Measurements from ENCODE around the gene RIMS4.

RIMS4 gene

DNA sequence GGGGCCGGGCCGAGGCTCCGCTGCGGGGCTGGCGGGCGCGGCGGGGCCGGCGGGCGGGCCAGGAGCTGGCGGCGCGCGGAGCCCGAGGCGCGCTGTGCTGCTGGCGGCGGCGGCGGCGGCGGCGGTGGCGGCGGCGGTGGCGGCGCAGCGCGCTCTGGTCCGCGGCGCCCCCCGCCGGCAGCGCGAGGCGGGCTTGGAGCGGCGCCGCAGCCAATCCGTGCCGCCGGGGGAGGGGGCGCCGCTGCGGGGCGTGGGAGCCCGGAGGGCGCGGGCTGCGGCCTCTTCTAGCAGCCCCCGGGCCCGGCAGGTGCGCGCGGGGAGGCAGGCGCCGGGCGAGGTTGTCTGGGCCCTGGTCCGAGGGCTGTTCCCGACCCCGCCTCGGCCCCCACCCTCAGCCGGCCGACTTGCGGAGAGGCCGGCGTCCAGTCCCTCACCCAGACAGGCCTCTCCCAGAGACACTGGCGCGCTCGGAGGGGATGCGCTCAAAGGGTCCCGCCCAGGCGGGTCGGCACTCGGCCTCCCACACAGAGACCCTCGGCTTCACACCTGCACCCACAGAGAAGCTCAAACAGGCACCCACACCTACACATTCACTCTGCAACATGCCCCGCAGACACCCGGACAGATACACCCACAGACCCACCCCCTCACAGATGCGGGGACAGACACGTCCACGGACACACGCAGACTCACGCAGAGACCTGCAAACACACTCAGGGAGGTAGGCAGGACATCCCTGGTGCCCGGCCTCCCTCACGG is at the start of gene RIMS4:
Gene RIMS4 (minus strand): TSS at position 156 of the 759 bp plus-strand sequence. CDS start 275 bp downstream, outside the sequence.
- H3K4me3 ChIP-seq (ENCODE audit: low read depth, low read length) = peak within 1 kb of the TSS; percentile 52

DNA sequence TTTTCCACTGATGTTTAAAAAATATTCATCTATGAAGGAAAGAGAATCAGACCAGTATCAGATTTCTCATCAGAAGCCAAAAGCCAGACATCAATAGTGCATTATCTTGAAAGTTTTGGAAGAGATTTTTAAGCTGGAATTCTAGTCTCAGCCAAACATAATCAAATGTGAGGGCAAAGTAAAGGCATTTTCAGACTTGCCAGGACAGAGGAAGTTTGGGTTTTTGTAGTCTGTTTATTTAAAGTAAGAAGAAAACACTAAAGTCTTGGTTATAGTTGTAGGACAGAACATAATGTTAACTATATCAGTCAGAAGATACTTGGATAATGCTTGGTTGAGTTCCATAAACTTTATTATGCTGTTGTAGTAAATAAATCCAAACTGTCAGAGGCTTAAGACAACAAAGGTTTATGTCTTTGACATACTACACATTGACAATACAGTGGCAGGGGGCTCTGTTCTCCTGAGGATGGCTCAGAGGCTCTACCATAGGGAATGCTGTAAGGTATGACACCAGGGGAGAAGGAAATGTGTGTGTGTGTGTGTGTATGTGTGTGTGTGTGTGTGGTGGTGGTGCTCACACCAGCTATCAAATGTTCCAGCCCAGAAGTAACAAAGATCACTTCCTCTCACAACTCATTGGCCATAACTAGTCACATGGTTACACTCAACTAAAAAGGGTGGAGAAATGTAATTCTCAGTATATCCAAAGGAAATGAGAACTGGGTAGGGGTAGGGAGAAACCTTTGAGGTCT is 48.4 kb upstream of the RIMS4 start:
- H3K4me3 ChIP-seq (ENCODE audit: low read depth, low read length) = no peak overlapping the region

DNA sequence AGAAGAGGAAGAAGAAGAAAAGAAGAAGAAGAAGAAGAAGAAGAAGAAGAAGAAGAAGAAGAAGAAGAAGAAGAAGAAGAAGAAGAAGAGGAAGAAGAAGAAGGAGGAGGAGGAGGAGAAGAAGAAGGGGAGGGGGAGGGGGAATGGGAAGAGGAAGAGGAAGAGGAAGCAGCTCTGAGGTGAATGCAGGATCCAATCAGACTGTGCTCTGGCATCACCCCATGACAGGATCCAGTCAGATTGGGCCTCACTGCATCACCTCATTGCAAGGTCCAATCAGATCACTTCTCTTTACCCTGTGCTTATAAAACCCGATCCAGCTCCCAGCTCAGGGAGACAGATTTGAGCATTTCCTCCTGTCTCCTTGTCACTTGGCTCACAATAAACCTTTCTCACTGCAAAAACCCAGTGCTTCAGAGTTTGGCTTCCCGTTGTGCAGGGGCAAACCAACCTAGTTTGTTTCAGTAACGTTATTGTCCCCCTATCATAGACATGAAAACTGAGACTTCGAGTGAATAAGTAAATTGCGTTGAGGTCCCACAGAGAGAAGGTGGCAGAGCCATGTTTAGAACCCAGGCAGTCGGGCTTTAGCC is 46.6 kb upstream of the RIMS4 start:
- H3K4me3 ChIP-seq (ENCODE audit: low read depth, low read length) = no peak overlapping the region

- H3K4me3 ChIP-seq (ENCODE audit: low read depth, low read length) = no peak overlapping the region
Observed at GRCh38 chr20:44856442-44856841, 46.1 kb upstream of the RIMS4 start.

- no peak overlapping the region for H3K4me3 ChIP-seq (ENCODE audit: low read depth, low read length)
Observed at GRCh38 chr20:44851545-44851944, 41.2 kb upstream of the RIMS4 start.

DNA sequence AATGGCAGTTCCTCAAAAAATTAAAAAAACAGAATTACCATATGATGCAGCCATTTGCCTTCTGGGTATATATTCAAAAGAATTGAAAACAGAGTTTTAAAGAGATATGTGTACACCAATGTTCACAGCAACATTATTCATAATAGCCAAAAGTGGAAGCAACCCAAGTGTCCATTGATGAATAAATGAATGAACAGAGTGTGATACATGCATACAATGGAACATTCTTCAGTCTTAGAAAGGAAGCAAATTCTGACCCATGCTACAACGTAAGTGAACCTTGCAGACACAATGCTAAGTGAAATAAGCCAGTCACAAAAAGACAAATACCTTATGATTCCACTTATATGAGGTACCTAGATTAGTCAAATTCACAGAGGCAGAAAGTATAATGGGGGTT is 40.5 kb upstream of the RIMS4 start:
- H3K4me3 ChIP-seq (ENCODE audit: low read depth, low read length) = no peak overlapping the region

GRCh38 chr20:44850272-44850671 is 39.9 kb upstream of the RIMS4 start:
- no peak overlapping the region for H3K4me3 ChIP-seq (ENCODE audit: low read depth, low read length)

GRCh38 chr20:44849703-44850102 is 39.4 kb upstream of the RIMS4 start:
- H3K4me3 ChIP-seq (ENCODE audit: low read depth, low read length) = no peak overlapping the region

GRCh38 chr20:44848254-44849015 is 38.1 kb upstream of the RIMS4 start:
- H3K4me3 ChIP-seq (ENCODE audit: low read depth, low read length) = no peak overlapping the region

DNA sequence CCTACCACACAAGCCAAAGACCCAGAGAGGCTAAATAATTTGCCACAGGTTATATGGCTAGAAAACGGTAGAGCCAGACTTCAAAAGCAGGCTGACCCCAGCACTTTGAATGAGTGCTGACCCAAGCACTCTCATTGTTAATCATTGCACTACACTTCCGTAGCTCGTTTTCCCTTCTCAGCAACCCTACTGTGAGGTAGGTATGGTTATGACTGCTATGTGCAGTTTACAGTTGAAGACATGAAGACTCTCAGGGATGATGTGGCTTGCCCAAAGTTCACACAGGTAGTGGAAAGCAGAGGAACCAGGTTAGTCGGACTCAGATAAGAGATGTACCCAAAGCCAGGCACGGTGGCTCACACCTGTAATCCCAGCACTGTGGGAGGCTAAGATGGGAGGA is 33.5 kb upstream of the RIMS4 start:
- no peak overlapping the region for H3K4me3 ChIP-seq (ENCODE audit: low read depth, low read length)

DNA sequence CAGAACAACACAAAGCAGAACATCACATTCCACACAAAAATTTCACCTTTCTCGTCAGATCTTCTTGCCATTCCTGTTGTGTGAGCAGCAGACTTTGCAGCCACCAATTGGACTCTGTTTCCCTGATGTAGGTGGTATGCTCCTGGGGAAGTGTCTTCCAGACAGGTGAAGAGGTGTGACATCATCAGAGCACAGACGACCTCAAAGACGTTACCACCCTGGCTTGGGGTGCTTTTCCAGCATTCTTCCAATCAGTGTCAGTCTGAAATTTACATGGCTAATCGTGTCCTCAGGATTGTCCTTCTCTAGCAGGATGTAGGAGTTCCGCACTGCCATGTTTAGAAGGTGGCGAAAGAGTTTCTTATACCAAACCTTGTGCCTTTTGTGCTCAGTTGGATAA is 31.6 kb upstream of the RIMS4 start:
- H3K4me3 ChIP-seq (ENCODE audit: low read depth, low read length) = no peak overlapping the region

DNA sequence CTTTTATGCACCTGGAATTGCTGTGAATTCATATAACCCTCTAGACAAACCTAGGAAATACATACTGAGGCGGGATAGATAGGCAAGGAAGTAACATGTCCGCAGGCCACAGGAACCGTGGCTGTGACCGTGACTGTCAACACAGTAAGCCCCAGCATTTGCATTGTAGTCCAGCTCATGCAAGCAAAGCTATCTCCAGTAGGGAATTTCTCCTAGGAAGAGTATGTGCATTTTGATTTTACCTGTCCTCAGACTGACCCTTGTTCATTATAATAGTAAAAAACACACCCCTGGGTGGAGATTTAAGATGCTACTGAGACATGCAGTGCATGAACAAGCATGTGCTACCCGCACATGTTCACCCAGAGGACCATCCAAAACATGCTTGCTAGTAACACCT is 30.5 kb upstream of the RIMS4 start:
- H3K4me3 ChIP-seq (ENCODE audit: low read depth, low read length) = no peak overlapping the region

DNA sequence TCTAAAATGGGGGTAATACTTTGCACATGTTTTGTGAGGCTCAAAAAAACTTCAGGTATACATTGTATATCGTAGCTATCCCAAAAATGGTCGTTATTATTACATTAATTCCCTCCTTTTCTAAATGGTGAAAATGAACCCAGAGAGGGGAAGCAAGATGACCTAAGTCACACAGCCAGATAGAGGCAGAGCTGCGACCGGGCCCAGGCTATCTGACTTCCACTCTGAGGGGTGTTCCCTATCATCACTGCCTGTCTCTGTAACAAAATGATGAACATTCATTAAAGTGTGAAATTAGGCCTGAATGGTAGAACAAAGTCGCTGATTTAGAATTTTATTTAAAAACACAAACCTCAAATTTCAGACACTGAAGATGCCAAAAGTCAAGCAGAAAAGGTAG is 29.1 kb upstream of the RIMS4 start:
- H3K4me3 ChIP-seq (ENCODE audit: low read depth, low read length) = no peak overlapping the region

- no peak overlapping the region for H3K4me3 ChIP-seq (ENCODE audit: low read depth, low read length)
Observed at GRCh38 chr20:44838521-44838920, 28.2 kb upstream of the RIMS4 start.

GRCh38 chr20:44837946-44838345 is 27.6 kb upstream of the RIMS4 start:
- H3K4me3 ChIP-seq (ENCODE audit: low read depth, low read length) = no peak overlapping the region

DNA sequence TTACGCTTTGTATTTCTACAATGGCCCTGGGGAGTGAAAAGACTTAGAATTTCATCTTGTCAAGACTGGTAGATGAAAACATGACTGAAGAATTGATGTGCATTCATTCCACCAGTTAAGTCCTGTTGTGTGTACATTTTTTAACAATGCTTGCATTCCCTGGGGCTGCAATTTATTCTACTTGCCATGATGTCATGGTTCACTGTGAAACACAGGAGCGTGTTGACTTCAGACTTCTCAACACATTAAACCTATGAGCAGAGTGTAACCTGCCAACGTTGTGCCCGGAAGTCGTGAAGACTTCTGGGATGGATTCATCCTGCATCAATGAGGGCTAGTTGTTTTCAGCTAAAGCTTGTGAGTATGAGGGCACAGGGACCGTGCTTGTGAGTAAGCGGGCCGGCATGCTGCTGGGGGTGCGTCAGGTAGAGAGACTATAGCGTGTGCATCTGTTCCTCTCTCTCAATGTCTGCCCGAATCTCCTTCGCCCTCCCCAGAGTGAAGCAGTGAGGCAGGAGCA is 26.3 kb upstream of the RIMS4 start:
- no peak overlapping the region for H3K4me3 ChIP-seq (ENCODE audit: low read depth, low read length)

GRCh38 chr20:44835661-44836221 is 25.4 kb upstream of the RIMS4 start:
- no peak overlapping the region for H3K4me3 ChIP-seq (ENCODE audit: low read depth, low read length)

DNA sequence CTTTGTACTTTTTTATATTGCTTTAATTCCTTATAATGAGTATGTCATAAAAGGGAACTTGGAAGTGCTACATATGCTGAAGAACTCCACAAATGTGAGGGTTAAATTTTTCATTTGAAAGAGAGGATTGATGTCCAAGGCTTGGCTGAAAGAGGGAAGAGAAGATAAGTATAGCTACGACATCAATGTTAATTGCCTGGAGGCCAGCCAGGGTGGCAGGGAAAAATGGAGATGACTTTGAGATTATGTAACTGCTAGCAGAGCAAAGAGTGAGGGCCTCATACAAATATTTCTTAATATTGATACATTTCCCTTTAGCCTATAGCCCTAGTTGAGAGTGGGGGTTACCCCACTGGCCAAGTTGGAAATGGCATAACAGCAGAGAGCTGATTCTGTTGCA is 24.8 kb upstream of the RIMS4 start:
- no peak overlapping the region for H3K4me3 ChIP-seq (ENCODE audit: low read depth, low read length)

- no peak overlapping the region for H3K4me3 ChIP-seq (ENCODE audit: low read depth, low read length)
Observed at GRCh38 chr20:44834693-44835092, 24.3 kb upstream of the RIMS4 start.

GRCh38 chr20:44833437-44833836 is 23.1 kb upstream of the RIMS4 start:
- H3K4me3 ChIP-seq (ENCODE audit: low read depth, low read length) = no peak overlapping the region

DNA sequence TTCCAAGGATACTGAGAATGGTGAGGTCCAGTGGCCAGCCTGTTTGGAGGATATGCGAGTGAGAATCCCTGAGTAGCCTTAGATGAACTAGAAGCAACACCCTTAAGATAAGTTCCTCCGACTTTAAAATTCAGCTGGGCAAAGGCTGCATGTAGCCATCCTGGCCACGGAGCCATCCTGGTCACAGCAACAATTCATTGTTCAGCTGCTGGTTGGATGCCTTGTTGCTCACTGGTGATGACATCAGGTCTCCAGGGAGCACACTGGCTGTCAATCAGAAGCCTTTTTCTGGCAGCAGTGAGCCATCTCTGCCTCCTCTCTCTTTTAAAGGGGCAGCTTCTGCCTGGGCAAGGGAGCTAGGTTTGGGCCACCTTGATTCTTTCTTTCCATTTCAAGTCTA is 22.4 kb upstream of the RIMS4 start:
- no peak overlapping the region for H3K4me3 ChIP-seq (ENCODE audit: low read depth, low read length)

Data from iPS-11a (cell line).